DMS79 treated with DMSO at 0.1 percent for 48 hours (cell line): Measurements from ENCODE around the gene TTLL11.
"Not testable (repeated sequence)": the region's sequence is repeated elsewhere in the genome, so short reads cannot be mapped to it uniquely, and the experiment has no call there.

Source experiments
- DNase-seq: peaks from one replicate; lab custom pipeline; 2025; lab: John Stamatoyannopoulos, UW

The TTLL11 gene

GRCh38 chr9:121814594-121814993 is 278.5 kb downstream of the TTLL11 start:
- DNase-seq, result no peak

GRCh38 chr9:121813519-121814210 is 279.4 kb downstream of the TTLL11 start:
- no peak for DNase-seq

GRCh38 chr9:121812159-121812735 is 280.9 kb downstream of the TTLL11 start:
- DNase-seq, result no peak

- no peak for DNase-seq
These were observed 281.4 kb downstream of the TTLL11 start for GRCh38 chr9:121811751-121812150.

GRCh38 chr9:121811140-121811539 is 282.0 kb downstream of the TTLL11 start:
- DNase-seq, result no peak

GRCh38 chr9:121810489-121810888 is 282.6 kb downstream of the TTLL11 start:
- no peak for DNase-seq

GRCh38 chr9:121809356-121810050 is 283.6 kb downstream of the TTLL11 start:
- DNase-seq, result no peak

- DNase-seq, result no peak
These were observed 284.3 kb downstream of the TTLL11 start for GRCh38 chr9:121808781-121809180.

- no peak for DNase-seq
These were observed 285.3 kb downstream of the TTLL11 start for GRCh38 chr9:121807823-121808278.

GRCh38 chr9:121807069-121807822 is 285.9 kb downstream of the TTLL11 start:
- DNase-seq, result no peak

GRCh38 chr9:121802753-121803152 is 290.4 kb downstream of the TTLL11 start:
- no peak for DNase-seq

- DNase-seq, result no peak
These were observed 291.5 kb downstream of the TTLL11 start for GRCh38 chr9:121801579-121801978.

- no peak for DNase-seq
These were observed 292.7 kb downstream of the TTLL11 start for GRCh38 chr9:121800376-121800775.

- no peak for DNase-seq
These were observed 294.2 kb downstream of the TTLL11 start for GRCh38 chr9:121798941-121799340.

- no peak for DNase-seq
These were observed 296.0 kb downstream of the TTLL11 start for GRCh38 chr9:121797081-121797480.

- not testable (repeated sequence) for DNase-seq
These were observed 298.8 kb downstream of the TTLL11 start for GRCh38 chr9:121794334-121794733.

- not testable (repeated sequence) for DNase-seq
These were observed 300.6 kb downstream of the TTLL11 start for GRCh38 chr9:121792476-121792875.

- no peak for DNase-seq
These were observed 302.3 kb downstream of the TTLL11 start for GRCh38 chr9:121790841-121791240.

- DNase-seq, result no peak
These were observed 304.3 kb downstream of the TTLL11 start for GRCh38 chr9:121788686-121789366.

GRCh38 chr9:121786998-121787422 is 306.1 kb downstream of the TTLL11 start:
- no peak for DNase-seq

- DNase-seq, result no peak
These were observed 306.6 kb downstream of the TTLL11 start for GRCh38 chr9:121786543-121786948.
